ENCODE results near the gene CSKMT. TPM values are rescaled to one million over a fixed set of nuclear protein-coding genes. Genes with fewer than 3 reads are reported as not detected.
"Not testable (repeated sequence)": the region's sequence is repeated elsewhere in the genome, so short reads cannot be mapped to it uniquely, and the experiment has no call there.

The CSKMT gene
- total and polyA plus RNA-seq, 10 of the 15 experiments (the other 5 are each of a cell fraction or from before 2014, with no cell fraction given), result 7.0 to 213 (median 21.6) TPM

DNA sequence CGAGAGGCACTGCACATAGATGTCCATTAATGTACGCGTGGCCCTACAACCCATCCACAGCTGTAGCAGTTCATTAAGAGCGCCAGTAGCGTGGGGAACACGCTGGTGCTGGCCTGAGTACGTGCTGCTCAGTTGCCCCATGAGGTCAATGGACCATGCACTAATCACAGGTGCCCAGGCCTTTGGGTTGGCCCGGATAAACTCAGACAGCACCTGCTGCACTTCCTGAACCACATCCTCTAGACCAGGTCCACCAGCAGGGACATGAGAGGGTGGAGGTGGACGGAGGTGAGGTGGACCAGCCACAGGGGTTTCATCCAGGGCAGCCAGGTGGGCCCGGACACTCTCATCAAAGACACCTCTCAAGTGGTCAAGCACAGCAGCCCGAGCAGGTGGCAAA, 15.6 kb upstream of the CSKMT start:
- Histone ChIP-seq H3K27ac (ENCODE audit: control insufficient read depth, insufficient read depth) (no peak overlapping the region), H3K4me1 (ENCODE audit: control insufficient read depth, insufficient read depth, low read length) (peaks cover 9% of the 10 kb centered on the region), H3K9ac (ENCODE audit: control insufficient read depth, insufficient read depth, low read length) (no peak overlapping the region), H3K36me3 (ENCODE audit: control insufficient read depth in 2 of 2, insufficient read depth in 2 of 2, low read length in 1 of 2) (peaks cover 5 to 13% of the 10 kb centered on the region in 2 experiments; a peak in 3 of 4 replicates), H3K27me3 (replicated peaks in 1 of 2; ENCODE audit: control insufficient read depth in 2 of 2, insufficient read depth in 2 of 2, low read length in 1 of 2) (no peaks in the 10 kb centered on the region), H3K4me3 (no peak overlapping the region), H3K79me2 (ENCODE audit: control insufficient read depth, insufficient read depth, low read length) (peaks cover 43% of the 10 kb centered on the region), H4K20me1 (ENCODE audit: control insufficient read depth, insufficient read depth) (no peaks in the 10 kb centered on the region; the same call in 1 of the 2 replicates), H3K4me2 (ENCODE audit: control insufficient read depth, insufficient read depth) (no peak overlapping the region), H2AFZ (ENCODE audit: control insufficient read depth, low read depth, low read length) (no peak overlapping the region), H3K9me3 (replicated peaks; ENCODE audit: control insufficient read depth, insufficient read depth, low read length) (no peaks in the 10 kb centered on the region)
- CTCF ChIA-PET, result interaction anchor here (1.0 to 1.7 kb wide), 3 partner anchors 38 to 225 kb away, joined by 3 to 5 read pairs (median 4); no protein-coding TSS in a partner anchor
- TF ChIP-seq EED (IDR thresholded peaks at IDR 0.05; ENCODE audit: low read depth), result no peak
- no TSS peak for BruUV-seq (replicated peaks)
- SMC1A ChIA-PET (ENCODE audit: uncharacterized antibody, unreplicated experiment), result interaction anchor here (1.0 to 1.4 kb wide), 2 partner anchors 50 to 58 kb away, joined by 4 to 6 read pairs; partner anchors contain the start of gene TUT1
- no peak for DNase-seq (ENCODE audit: low read depth, low spot score)
- no peak for ATAC-seq
- FAIRE-seq, result no peak
- RAD21 ChIA-PET (ENCODE audit: unreplicated experiment), result no interaction called here
- in situ Hi-C loops (cut with MboI), result no loop called here
- 81% methylated on average over 11 of the region's 11 CpGs for WGBS (ENCODE audit: insufficient coverage, insufficient replicate concordance, low lambda C conversion rate, missing lambda C conversion rate)
- intact Hi-C loops (cut with micrococcal nuclease; ENCODE audit: unreplicated experiment), result no loop called here
- POLR2A ChIA-PET, result interaction anchor here (0.5 to 14.6 kb wide), 9 partner anchors 20 to 235 kb away, joined by 3 to 295 read pairs (median 4); partner anchors contain the start of genes C11orf98, CSKMT, LBHD1 and UQCC3

DNA sequence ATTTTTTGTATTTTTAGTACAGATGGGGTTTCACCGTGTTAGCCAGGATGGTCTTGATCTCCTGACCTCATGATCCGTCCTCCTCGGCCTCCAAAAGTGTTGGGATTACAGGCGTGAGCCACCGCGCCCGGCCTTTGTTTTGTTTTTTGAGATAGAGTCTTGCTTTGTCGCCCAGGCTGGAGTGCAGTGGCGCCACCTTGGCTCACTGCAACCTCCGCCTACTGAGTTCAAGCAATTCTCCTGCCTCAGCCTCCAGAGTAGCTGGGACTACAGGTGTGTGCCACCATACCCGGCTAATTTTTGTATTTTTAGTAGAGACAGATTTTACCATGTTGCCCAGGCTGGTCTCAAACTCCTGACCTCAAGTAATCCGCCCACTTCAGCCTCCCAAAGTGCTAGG, 14.8 kb upstream of the CSKMT start:
- H3K4me3 ChIP-seq; BruUV-seq (replicated peaks); H3K27ac ChIP-seq (ENCODE audit: control insufficient read depth, insufficient read depth); H3K9me3 ChIP-seq (replicated peaks; ENCODE audit: control insufficient read depth, insufficient read depth, low read length); H3K9ac ChIP-seq (ENCODE audit: control insufficient read depth, insufficient read depth, low read length); ATAC-seq; H2AFZ ChIP-seq (ENCODE audit: control insufficient read depth, low read depth, low read length); DNase-seq (ENCODE audit: low read depth, low spot score); H4K20me1 ChIP-seq (ENCODE audit: control insufficient read depth, insufficient read depth); H3K4me2 ChIP-seq (ENCODE audit: control insufficient read depth, insufficient read depth); FAIRE-seq; intact Hi-C loops (cut with micrococcal nuclease; ENCODE audit: unreplicated experiment); in situ Hi-C loops (cut with MboI); H3K27me3 ChIP-seq (replicated peaks in 1 of 2; ENCODE audit: control insufficient read depth in 2 of 2, insufficient read depth in 2 of 2, low read length in 1 of 2); H3K4me1 ChIP-seq (ENCODE audit: control insufficient read depth, insufficient read depth, low read length): not testable (repeated sequence)
- RAD21 ChIA-PET (ENCODE audit: unreplicated experiment), result interaction anchor here (1.1 to 1.3 kb wide), 2 partner anchors 22 to 226 kb away, joined by 3 to 4 read pairs; partner anchors contain the start of genes LBHD1 and UQCC3
- POLR2A ChIA-PET, result interaction anchor here (1.0 to 14.6 kb wide), 3 partner anchors 20 to 73 kb away, joined by 3 to 295 read pairs (median 4); partner anchors contain the start of genes C11orf98, CSKMT, LBHD1 and UQCC3
- SMC1A ChIA-PET (ENCODE audit: uncharacterized antibody, unreplicated experiment), result interaction anchor here (0.6 to 1.6 kb wide), 4 partner anchors 14 to 70 kb away, joined by 3 to 6 read pairs (median 4); partner anchors contain the start of genes C11orf98, LBHD1, TUT1 and UQCC3
- CTCF ChIA-PET, result interaction anchor here (1.0 to 1.2 kb wide), 4 partner anchors 24 to 226 kb away, joined by 3 to 4 read pairs (median 4); no protein-coding TSS in a partner anchor
- H3K36me3 ChIP-seq (ENCODE audit: control insufficient read depth in 2 of 2, insufficient read depth in 2 of 2, low read length in 1 of 2), result peaks cover 5 to 13% of the 10 kb centered on the region in 2 experiments; a peak in 3 of 4 replicates
- H3K79me2 ChIP-seq (ENCODE audit: control insufficient read depth, insufficient read depth, low read length), result peaks cover 35% of the 10 kb centered on the region
- 91% methylated on average over 12 of the region's 12 CpGs for WGBS (ENCODE audit: insufficient coverage, insufficient replicate concordance, low lambda C conversion rate, missing lambda C conversion rate)
